GM19452 (cell line): ENCODE data around the gene RAB11FIP3.
"Not testable (repeated sequence)": the region's sequence is repeated elsewhere in the genome, so short reads cannot be mapped to it uniquely, and the experiment has no call there.

Experiments
- ATAC-seq: cut with Tn5 transposase; IDR thresholded peaks from one replicate; pipeline ENCODE4 v1.9.1; 2021; ENCODE audit not compliant: unreplicated experiment

The RAB11FIP3 gene

GRCh38 chr16:415170-415498 is 10.3 kb upstream of the RAB11FIP3 start:
- not testable (repeated sequence) for ATAC-seq

- ATAC-seq = not testable (repeated sequence)
Measured at GRCh38 chr16:422179-422578, 3.3 kb upstream of the RAB11FIP3 start.

- no peak for ATAC-seq
Measured at GRCh38 chr16:424033-424622, 1.3 kb upstream of the RAB11FIP3 start.

- ATAC-seq = no peak
Measured at GRCh38 chr16:424623-425081, 797 bp upstream of the RAB11FIP3 start.

GRCh38 chr16:425740-426114 is 278 bp downstream of the RAB11FIP3 start:
- ATAC-seq = peak; percentile 37

- no peak for ATAC-seq
Measured at GRCh38 chr16:426115-426905, 861 bp downstream of the RAB11FIP3 start.

GRCh38 chr16:426906-427249 is 1.4 kb downstream of the RAB11FIP3 start:
- ATAC-seq = no peak

- ATAC-seq = no peak
Measured at GRCh38 chr16:427250-427649, 1.8 kb downstream of the RAB11FIP3 start.

- ATAC-seq = no peak
Measured at GRCh38 chr16:430904-431303, 5.5 kb downstream of the RAB11FIP3 start.

GRCh38 chr16:440627-441026 is 15.2 kb downstream of the RAB11FIP3 start:
- no peak for ATAC-seq

- no peak for ATAC-seq
Measured at GRCh38 chr16:441447-441846, 16.0 kb downstream of the RAB11FIP3 start.

GRCh38 chr16:442976-443375 is 17.5 kb downstream of the RAB11FIP3 start:
- no peak for ATAC-seq

GRCh38 chr16:444027-444426 is 18.6 kb downstream of the RAB11FIP3 start:
- no peak for ATAC-seq

- no peak for ATAC-seq
Measured at GRCh38 chr16:445566-445965, 20.1 kb downstream of the RAB11FIP3 start.

- ATAC-seq = no peak
Measured at GRCh38 chr16:450385-450784, 24.9 kb downstream of the RAB11FIP3 start.

GRCh38 chr16:450785-451512 is 25.5 kb downstream of the RAB11FIP3 start:
- ATAC-seq = no peak

GRCh38 chr16:454397-454940 is 29.0 kb downstream of the RAB11FIP3 start:
- ATAC-seq = no peak

GRCh38 chr16:455453-455852 is 30.0 kb downstream of the RAB11FIP3 start:
- ATAC-seq = no peak

GRCh38 chr16:456891-457483 is 31.5 kb downstream of the RAB11FIP3 start:
- no peak for ATAC-seq

GRCh38 chr16:457732-458400 is 32.4 kb downstream of the RAB11FIP3 start:
- no peak for ATAC-seq

- ATAC-seq = no peak
Measured at GRCh38 chr16:459761-460160, 34.3 kb downstream of the RAB11FIP3 start.
